ENCODE results near the gene SERP2.

DNA sequence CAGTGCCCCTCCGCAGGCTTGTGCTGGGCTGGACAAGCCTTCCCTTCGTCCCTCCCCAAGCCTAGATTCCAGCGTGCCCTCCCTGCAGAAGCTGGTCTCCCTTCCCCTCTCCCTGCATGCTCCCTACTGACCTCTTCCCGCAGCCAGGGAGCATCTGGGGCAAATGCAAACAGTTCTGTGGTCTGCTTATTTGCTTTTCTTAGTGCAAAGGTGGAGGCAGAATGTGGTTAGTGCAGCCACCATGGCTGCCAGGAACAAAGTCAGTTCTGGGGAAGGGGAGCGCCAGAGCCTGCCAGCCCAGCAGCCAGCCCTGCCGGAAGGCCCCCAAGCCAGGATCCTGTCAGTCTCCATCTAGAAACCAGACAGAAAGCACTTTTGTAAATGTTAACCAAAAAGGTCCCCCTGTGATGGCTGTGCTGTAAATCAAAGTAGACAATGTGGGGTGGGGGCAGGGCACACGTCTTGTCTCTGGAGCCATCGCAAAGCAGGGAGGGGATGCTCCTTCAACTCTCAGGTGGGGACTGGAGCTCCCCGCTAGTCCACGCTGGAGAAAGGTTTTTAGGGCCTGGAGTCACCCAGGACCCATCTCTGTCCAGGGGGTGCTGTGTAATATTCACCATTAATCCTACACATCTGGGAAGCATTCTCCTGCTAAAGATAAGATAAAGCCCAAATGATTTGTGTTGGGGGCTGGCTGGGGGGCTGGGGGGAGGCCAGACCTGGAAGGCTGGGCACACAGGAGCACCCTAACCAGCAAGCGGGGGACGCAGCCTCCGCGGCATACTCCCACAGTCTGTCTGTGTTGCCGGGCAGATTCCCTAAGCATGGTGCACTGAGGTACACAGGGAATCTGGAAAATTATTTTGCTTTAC, 30.9 kb downstream of the SERP2 start:
- TF ChIP-seq CTCF (IDR thresholded peaks at IDR 0.05) (no peak), POLR2A (IDR thresholded peaks at IDR 0.05; ENCODE audit: low read depth) (no peak), EP300 (IDR thresholded peaks at IDR 0.05) (no peak), POLR2AphosphoS5 (IDR thresholded peaks at IDR 0.05) (no peak)

Data from esophagus muscularis mucosa (tissue), 4 donors.